Lower lobe of right lung (tissue), 2 donors: Measurements from ENCODE around the gene RHOB. TPM values are rescaled to one million over a fixed set of nuclear protein-coding genes. Genes with fewer than 3 reads are reported as not detected.
"Not testable (repeated sequence)": the region's sequence is repeated elsewhere in the genome, so short reads cannot be mapped to it uniquely, and the experiment has no call there.

Experiments
- ATAC-seq, 2 donors: fragments of 200-7000 bp; cut with Tn5 transposase; one replicate each; pipeline ENCODE4 v1.9.1; 2020 to 2022; ENCODE audit warnings: mild to moderate bottlenecking in 2 of 2, moderate library complexity in 2 of 2
- DNase-seq: peaks from one replicate; pipeline ENCODE4 v3.0.0-alpha.2; 2020
- H3K27ac ChIP-seq: fragments of 200-600 bp; one replicate; pipeline ENCODE4 v1.8.0; 2022
- H3K27me3 ChIP-seq: fragments of 200-600 bp; one replicate; pipeline ENCODE4 v1.8.0; 2022; ENCODE audit warnings: low read depth
- H3K36me3 ChIP-seq: fragments of 200-600 bp; one replicate; pipeline ENCODE4 v1.8.0; 2022; ENCODE audit warnings: mild to moderate bottlenecking
- H3K4me1 ChIP-seq: fragments of 200-600 bp; one replicate; pipeline ENCODE4 v1.8.0; 2022
- H3K4me3 ChIP-seq: fragments of 200-600 bp; one replicate; pipeline ENCODE4 v1.8.0; 2022; ENCODE audit warnings: mild to moderate bottlenecking
- H3K9me3 ChIP-seq: fragments of 200-600 bp; one replicate; pipeline ENCODE4 v1.8.0; 2022
- CTCF ChIP-seq: fragments of 200-600 bp; IDR thresholded peaks from one replicate; pipeline ENCODE4 v1.8.0; 2022; ENCODE audit warnings: antibody characterized with exemption, mild to moderate bottlenecking
- intact Hi-C: fragments of 100-400 bp; cut with DNase I; formaldehyde crosslinking; loops from one replicate; pipeline ENCODE4 v1.11.0; 2022
- total RNA-seq: library from RNA; stranded (reverse); fragmentation: NEBNext Ultra II Directional; extraction: Animal tissue kit (Norgen Biotek cat#: 25700); gene quantifications from one replicate; pipeline ENCODE4 v1.2.1, GENCODE V29; 2021
- donor health status: DM: no; HTN: yes; CAD: no; lungs with severe emphysema.

RHOB gene
- total RNA-seq, 1 donor from 2014 or later: 176 TPM

- H3K36me3 ChIP-seq: no peaks in the 10 kb centered on the region
- no peaks in the 10 kb centered on the region for H3K4me1 ChIP-seq
- DNase-seq (peak; percentile 93), ATAC-seq (peak; percentile 99)
- peaks cover 20% of the 10 kb centered on the region for H3K9me3 ChIP-seq
- TF ChIP-seq CTCF: peak; percentile 85
- H3K4me3 ChIP-seq: no peak overlapping the region
- no peak overlapping the region for H3K27ac ChIP-seq
- intact Hi-C loops: no loop called here
- no peaks in the 10 kb centered on the region for H3K27me3 ChIP-seq
Measured at GRCh38 chr2:20411361-20411894, 35.4 kb upstream of the RHOB start.

- no peak overlapping the region for H3K4me3 ChIP-seq
- intact Hi-C loops: no loop called here
- no peak for TF ChIP-seq CTCF
- H3K9me3 ChIP-seq: peaks cover 7% of the 10 kb centered on the region
- ATAC-seq (no peak), DNase-seq (no peak)
- H3K27me3 ChIP-seq: no peaks in the 10 kb centered on the region
- H3K27ac ChIP-seq: no peak overlapping the region
- H3K36me3 ChIP-seq: no peaks in the 10 kb centered on the region
- peaks cover 9% of the 10 kb centered on the region for H3K4me1 ChIP-seq
Measured at GRCh38 chr2:20414806-20415205, 32.1 kb upstream of the RHOB start.

GRCh38 chr2:20415511-20415918 is 31.4 kb upstream of the RHOB start:
- no peak for ATAC-seq
- no peaks in the 10 kb centered on the region for H3K36me3 ChIP-seq
- H3K4me1 ChIP-seq: peaks cover 10% of the 10 kb centered on the region
- H3K27ac ChIP-seq: no peak overlapping the region
- H3K27me3 ChIP-seq: no peaks in the 10 kb centered on the region
- no peak overlapping the region for H3K4me3 ChIP-seq
- no peak for TF ChIP-seq CTCF
- H3K9me3 ChIP-seq: no peaks in the 10 kb centered on the region
- intact Hi-C loops: no loop called here
- no peak for DNase-seq

- Histone ChIP-seq H3K4me1 (peaks cover 20% of the 10 kb centered on the region), H3K27me3 (no peaks in the 10 kb centered on the region), H3K36me3 (no peaks in the 10 kb centered on the region), H3K4me3 (no peak overlapping the region), H3K9me3 (no peaks in the 10 kb centered on the region), H3K27ac (no peak overlapping the region)
- TF ChIP-seq CTCF: no peak
- ATAC-seq (no peak), DNase-seq (no peak)
- intact Hi-C loops: no loop called here
Measured at GRCh38 chr2:20416723-20417122, 30.2 kb upstream of the RHOB start.

GRCh38 chr2:20417230-20417821 is 29.5 kb upstream of the RHOB start:
- DNase-seq, H3K36me3 ChIP-seq, H3K27ac ChIP-seq, H3K27me3 ChIP-seq, H3K4me3 ChIP-seq, ATAC-seq, intact Hi-C loops, H3K9me3 ChIP-seq: not testable (repeated sequence)
- peaks cover 26% of the 10 kb centered on the region for H3K4me1 ChIP-seq

- DNase-seq (no peak), ATAC-seq (no peak)
- peak overlapping the region; percentile 63 for H3K27ac ChIP-seq
- H3K36me3 ChIP-seq: no peaks in the 10 kb centered on the region
- peaks cover 38% of the 10 kb centered on the region for H3K4me1 ChIP-seq
- no peaks in the 10 kb centered on the region for H3K9me3 ChIP-seq
- H3K4me3 ChIP-seq: no peak overlapping the region
- TF ChIP-seq CTCF: no peak
- H3K27me3 ChIP-seq: no peaks in the 10 kb centered on the region
- intact Hi-C loops: no loop called here
Measured at GRCh38 chr2:20418519-20418918, 28.4 kb upstream of the RHOB start.
